Measurements from ENCODE around the gene CD209.
"Not testable (repeated sequence)": the region's sequence is repeated elsewhere in the genome, so short reads cannot be mapped to it uniquely, and the experiment has no call there.

CD209 gene

GRCh38 chr19:7767487-7767886 lies 20.2 kb upstream of the CD209 start:
- DNase-seq = no peak

DNA sequence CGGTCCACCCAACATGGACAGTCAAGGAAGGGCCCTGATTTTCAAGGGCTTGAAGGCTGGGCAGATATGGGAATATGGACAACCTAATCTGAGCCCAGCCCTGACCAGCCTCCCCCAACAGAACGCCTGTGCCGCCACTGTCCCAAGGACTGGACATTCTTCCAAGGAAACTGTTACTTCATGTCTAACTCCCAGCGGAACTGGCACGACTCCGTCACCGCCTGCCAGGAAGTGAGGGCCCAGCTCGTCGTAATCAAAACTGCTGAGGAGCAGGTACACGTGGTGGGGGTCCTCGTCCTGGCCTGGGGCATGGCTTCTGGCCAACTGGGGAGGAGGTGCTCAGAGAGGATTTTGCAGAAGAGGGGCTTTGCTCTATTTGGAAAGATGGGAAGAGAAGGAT lies 19.2 kb upstream of the CD209 start:
- no peak for DNase-seq

GRCh38 chr19:7765043-7765442 lies 17.7 kb upstream of the CD209 start:
- DNase-seq = not testable (repeated sequence)

DNA sequence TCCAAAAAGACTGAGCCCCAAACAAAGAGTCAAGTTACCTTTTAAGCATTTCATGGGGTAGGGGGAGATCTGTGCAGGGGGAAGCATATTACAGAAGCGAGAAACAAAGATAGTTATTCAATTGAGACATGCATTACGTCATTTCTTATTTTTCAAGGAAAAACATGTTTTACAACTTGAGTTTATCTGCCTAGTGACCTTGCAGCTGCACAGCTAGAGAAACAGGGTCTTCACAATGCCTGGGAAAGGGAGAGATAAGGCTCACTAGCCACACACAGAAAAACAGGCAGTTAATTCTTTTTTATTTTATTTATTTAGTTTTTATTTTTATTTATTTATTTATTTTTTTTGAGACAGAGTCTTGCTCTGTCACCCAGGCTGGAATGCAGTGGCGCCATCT lies 16.8 kb upstream of the CD209 start:
- not testable (repeated sequence) for DNase-seq

DNA sequence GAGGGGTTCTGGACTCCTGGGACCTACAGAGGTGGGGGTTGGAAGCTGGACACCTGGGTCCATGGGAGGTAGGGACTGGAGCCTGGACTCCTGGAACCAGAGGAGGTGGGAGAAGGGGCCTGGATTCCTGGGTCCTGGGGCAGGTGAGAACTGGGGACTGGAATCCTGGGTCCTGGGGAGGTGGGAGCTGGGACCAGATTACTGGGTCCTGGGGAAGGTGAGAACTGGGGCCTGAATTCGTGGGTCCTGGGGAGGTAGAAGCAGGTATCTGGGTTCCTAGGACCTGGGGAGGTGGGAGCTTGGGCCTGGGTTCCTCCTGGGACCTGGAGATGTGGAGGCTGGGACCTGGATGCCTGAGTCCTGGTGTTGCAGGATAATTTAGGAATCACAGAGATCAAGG lies 16.4 kb upstream of the CD209 start:
- DNase-seq = no peak

DNA sequence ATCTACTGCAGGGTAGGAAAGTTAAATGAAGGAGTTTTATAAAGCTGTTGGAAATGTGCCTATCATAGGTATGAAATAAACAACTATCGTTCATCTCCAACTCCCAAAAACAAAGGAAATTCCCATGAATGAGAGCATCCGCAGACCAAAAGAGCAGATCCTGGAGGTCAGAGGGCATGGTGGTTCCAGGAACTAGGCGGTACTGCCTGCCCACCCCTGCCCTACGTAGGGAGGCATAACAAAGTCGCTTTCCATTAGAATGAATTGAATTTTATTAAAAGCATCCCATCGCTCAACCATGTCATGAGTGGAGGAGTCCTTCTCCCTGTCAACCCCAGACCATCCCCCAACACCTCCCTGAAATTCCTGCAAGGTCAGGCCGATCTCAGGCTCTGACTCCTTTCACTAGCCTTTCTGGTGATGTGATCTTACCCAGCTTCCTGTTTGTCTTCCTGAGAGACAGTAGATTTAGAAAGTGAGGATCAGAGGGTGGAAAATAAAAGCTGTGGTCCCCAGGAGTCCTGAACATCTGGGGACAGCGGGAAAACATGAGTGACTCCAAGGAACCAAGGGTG lies 15.5 kb upstream of the CD209 start, which contains the start of gene CLEC4M:
CLEC4M (plus strand) TSS at position 525 of the 575 bp plus-strand sequence; CDS start at position 549, 24 bp downstream.
- DNase-seq = no peak

DNA sequence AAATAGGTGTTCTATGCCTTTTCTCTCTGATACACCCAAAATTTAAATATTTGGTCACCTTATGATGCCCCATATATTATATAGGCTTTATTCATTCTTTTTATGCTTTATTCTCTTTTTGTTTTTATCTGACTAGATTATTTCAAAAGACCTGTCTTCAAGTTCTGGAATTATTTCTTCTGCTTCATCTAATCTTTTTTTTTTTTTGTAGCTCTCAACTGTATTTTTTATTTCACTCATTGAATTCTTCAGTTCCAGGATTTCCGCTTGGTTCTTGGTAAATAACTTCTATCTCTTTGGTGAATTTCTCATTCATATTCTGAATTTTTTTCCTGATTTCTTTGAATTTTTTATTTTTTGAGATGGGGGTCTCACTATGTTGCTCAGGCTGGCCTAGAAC lies 11.8 kb upstream of the CD209 start:
- no peak for DNase-seq

- no peak for DNase-seq
Measured at GRCh38 chr19:7757358-7757757, 10.0 kb upstream of the CD209 start.

GRCh38 chr19:7756258-7756657 lies 8.9 kb upstream of the CD209 start:
- no peak for DNase-seq

DNA sequence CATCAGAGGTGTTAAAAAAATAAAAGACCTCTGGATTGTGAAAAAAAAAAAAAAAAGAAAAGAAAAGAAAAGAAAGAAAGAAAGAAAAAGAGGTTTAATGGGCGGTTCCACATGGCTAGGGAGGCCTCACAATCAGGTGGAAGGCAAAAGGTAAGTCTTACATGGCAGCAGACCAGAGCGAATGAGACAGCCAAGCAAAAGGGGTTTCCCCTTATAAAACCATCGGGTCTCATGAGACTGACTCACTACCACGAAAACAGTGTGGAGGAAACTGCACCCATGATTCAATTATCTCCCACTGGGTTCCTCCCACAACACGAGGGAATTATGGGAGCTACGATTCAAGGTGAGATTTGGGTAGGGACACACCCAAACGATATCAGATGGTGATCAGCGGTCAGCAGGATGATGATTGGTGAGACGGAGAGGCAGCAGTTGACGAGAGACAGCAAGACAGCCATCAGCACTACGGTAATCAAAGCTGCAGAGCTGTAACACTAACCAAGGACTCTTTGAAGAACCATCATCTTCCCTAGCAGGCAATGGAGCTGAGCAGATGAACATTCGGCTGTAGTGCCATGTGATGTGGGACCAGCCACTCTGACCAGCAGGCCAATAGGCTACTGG lies 3.9 kb upstream of the CD209 start:
- DNase-seq = peak; percentile 76

DNA sequence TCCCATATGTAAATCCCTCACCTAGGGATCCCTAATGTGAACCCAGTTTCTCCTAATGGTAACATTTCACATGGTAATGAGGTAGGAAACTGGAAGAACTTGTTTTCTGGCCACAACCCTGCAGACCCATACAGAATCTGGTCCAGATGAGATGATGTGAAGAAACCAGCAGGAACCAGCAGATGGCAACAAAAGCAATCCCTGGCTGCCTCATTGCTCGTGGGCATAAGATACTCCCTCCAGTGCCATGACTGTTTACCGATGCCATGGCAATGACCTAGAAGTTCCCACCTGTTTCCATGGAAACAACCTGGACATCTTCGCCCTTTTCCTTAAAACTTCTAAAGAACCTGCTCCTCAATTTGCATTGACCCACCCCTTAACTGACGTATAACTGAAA lies 1.4 kb upstream of the CD209 start:
- no peak for DNase-seq

GRCh38 chr19:7748171-7748570 lies 837 bp upstream of the CD209 start:
- no peak for DNase-seq

DNA sequence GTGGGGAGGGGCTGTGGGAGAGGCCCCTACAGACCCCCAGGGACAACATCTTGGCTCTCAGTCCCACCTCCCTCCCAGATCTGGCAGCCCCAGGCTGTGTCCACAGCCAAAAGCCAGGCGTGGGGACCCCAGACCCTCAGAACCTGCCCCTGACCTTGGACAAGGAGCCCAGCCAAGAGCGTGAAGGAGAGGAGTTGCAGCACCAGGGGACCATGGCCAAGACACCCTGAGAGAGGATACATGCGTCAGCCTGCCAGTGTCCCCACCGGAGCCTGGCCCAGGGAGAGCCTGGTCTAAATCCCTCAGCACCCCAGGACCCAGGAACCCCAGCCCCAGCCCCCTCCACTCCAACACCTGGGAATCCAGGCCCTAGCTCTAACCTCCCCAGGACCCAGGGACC lies 1.0 kb downstream of the CD209 start:
- DNase-seq = not testable (repeated sequence)

DNA sequence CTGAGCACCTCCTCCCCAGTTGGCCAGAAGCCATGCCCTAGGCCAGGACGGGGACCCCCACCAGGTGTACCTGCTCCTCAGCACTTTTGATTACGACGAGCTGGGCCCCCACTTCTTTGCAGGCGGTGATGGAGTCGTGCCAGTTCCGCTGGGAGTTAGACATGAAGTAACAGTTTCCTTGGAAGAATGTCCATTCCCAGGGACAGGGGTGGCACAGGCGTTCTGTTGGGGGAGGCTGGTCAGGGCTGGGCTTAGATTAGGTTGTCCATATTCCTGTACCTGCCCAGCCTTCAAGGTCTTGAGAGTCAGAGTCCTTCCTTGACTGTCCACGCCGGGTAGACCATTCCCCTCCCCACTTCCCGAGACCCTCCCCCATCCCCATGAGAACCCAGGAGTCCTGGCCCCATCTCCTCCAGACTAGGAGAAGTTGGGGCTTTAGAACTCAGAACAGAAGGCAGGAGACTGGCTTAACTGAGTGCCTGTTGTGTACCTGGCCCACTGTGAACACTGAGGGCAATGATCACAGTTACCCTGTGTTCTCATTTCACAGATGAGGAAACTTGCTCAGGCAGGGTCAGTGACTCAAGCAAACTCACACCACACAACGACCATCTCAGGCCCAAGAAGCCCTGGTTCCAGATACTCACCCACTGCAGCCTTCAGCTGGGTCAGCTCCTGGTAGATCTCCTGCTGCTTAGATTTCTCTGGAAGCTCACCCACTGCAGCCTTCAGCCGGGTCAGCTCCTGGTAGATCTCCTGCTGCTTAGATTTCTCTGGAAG lies 2.3 kb downstream of the CD209 start:
- no peak for DNase-seq

DNA sequence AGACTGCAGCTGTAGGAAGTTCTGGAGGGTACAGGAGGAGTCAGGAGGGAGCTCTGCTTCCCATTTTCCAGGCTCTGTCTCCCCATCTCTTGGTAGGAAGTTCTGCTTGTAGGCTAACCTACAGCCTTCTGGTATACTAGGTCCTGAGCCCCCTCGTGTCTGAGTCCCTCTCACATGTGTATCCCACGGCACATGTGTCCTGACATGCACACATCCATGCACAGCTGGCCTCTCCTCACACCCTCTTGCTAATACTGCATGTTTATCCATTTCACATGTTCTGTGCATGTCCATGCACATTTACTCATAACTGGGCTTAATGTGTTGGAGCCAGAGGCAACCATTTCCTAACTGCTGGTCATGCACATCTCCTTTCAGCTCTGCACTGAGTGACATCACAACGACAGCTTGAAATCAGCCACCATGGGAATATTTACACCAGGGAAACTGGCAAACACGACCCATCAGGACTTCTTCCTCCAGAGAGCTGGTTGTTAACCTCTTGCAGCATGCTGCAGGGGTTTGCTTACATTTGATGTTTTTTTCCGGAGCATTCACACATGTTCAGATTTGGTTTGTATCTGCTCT lies 3.0 kb downstream of the CD209 start:
- no peak for DNase-seq

DNA sequence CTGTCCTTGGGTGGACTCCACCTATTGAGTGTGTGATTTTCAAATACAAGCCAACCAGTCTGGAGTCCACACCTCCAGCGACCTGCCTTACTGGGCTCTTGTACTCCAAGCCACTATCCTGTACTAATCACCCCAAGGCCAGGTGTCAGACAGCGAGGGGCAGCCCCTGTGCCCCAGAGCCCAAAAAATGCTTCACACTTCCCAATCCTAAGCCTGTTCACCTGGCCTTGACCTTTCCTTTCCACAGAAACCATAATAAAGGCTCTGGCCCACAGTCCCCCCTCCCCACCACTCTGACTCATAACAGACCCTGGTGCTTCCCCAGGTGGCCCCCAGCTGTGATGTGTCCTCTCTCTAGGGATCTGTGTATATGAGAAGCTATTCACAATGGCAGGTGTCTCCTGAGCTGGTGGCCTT lies 3.9 kb downstream of the CD209 start:
- DNase-seq = no peak

DNA sequence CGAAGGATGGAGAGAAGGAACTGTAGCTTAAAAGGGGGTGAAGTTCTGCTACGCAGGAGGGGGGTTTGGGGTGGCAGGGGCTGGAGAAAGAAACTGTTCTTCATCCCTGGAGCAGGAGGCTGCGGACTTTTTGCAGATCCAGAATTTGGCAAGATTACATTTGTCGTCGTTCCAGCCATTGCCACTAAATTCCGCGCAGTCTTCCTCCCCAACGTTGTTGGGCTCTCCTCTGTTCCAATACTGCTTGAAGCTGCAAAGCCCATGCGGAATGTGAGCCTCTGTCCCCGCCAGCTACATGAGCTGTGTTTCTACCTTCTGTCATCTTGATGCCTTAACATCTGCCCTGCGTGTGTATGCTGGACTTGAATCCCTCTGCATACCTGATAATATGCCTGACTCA lies 4.3 kb downstream of the CD209 start:
- DNase-seq = no peak

DNA sequence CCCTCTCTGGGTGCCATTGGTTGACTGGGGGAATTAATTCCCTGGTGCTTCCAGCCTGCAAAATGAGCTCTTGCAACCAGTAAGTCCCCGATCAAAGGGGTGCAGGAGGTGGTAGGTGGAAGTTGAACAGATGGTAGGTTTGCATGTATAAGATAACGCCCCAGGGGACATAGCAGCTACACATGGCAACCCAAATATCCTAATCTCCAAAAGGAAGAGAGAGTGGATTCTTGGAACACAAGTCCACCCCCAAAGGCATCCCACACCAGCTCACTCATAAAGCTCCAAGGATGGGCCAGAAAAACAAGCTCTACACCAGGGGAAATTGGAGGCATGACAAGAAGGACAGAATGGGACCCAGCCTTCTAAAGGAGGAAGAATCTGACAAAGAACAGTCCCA lies 4.8 kb downstream of the CD209 start:
- DNase-seq = no peak

DNA sequence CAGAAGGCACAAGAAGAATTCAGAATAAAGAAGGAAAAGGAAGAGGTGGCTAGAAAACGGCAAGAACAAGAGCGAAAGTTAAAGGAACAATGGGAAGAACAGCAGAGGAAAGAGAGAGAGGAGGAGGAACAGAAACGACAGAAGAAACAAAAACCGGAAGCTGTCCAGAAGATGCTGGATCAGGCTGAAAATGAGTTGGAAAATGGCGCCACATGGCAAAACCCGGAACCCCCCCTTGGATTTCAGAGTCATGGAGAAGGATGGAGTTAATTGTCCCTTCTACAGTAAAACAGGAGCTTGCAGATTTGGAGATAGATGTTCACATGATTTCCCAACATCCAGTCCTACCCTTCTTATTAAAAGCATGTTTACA lies 6.7 kb downstream of the CD209 start:
- no peak for DNase-seq

DNA sequence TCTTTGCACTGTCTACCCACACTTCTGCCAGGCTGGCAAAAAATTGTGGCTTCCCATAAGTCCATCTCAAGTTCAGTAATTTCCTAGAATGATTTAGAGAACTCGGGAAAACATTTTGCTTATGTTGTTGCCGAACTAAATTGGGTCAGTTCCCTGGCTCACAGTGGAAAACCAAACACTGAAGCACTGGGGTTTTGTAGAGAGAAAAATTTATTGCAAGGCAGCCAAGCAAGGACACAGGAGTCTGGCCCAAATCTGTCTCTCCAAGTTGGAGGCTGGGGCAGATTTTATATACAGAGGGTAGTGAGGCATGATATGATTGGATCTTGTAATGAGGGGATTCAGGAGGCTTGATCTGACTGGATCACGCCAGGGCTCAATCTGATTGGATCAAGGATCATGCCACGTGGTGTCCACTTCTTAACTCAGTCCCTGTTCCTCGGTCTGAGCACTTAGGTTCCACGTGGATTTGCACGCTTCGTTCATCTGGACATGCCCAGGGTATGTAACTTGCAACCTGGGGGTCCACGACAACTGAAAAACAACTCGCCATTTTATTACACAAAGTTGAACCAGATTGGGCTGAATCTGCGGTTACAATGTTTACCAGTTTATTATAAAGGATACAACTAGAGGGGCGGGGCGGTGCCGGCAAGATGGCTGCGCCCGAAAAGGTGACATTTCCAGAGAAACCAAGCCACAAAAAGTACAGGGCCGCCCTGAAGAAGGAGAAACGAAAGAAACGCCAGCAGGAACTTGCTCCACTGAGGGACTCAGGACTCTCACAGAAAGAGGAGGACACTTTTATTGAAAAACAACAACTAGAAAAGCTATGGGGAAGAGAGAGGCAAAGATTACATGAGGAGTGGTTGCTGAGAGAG lies 7.3 kb downstream of the CD209 start:
- no peak for DNase-seq

DNA sequence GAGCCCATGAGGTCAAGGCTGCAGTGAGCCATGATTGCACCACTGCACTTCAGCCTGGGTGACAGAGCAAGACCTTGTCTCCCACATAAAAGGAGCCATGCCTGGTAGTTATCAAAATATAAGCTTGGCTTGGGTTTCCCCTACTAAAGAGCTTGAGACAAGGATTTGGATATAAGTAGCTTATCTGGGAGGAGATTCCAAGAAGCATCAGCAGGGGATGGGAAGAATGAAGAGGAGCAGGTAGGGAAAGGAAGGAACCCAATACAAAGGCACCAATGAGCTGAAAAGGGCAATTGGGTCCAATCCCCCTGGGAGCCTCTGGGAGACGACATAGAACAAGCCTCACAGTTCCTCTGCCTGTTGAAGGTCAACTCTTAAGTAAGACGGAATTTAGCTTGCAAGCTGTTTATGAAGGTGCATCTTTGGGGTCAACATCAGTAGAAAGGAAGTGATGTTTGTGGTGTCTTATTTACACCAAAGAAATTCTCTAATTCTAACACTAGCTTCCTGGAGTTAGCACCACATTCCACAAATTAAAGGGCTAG lies 8.1 kb downstream of the CD209 start:
- no peak for DNase-seq

DNA sequence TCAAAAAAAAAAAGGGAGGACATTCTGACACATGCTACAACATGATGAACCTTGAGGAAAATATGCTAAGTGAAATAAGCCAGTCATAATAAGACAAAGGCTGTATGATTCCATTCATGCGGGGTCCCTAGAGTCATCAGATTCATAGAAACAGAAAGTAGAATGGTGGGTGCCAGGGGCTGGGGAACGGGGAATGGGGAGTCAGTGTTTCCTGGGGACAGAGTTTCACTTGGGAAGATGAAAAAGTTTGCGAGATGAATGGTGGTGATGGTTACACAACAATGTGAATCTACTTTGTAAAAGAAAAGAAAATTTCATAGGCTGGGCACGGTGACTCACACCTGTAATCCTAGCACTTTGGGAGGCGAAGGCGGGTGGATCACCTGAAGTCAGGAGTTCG lies 9.3 kb downstream of the CD209 start:
- DNase-seq = no peak

- no peak for DNase-seq
Measured at GRCh38 chr19:7737215-7737614, 10.1 kb downstream of the CD209 start.

Data from activated CD8-positive, alpha-beta memory T cell treated with anti-CD3 and anti-CD28 coated beads for 24 hours (primary cell).